HepG2 (cell line): ENCODE measurements around the gene SAMSN1. TPM values are rescaled to one million over a fixed set of nuclear protein-coding genes. Genes with fewer than 3 reads are reported as not detected.

Experiments
- ATAC-seq: fragments of 200-7000 bp; cut with Tn5 transposase; 3 replicates; pipeline ENCODE4 v1.9.1; 2020; ENCODE audit warnings: mild to moderate bottlenecking, moderate library complexity
- BruUV-seq: library from RNA; stranded (reverse); fragments of 400-500 nt; replicated peaks from 2 replicates; lab custom pipeline; 2021; lab: Mats Ljungman, UMichigan
- CTCF ChIA-PET: fragments of 300-600 bp; formaldehyde crosslinking; extraction: SDS; loops from one replicate; lab custom pipeline; 2021; ENCODE audit warnings: low total read pairs, inconsistent platforms, low intra/inter-chr PET ratio; lab: Yijun Ruan, JAX
- POLR2A ChIA-PET: fragments of 350-600 bp; sonication (Branson Sonifier 250); formaldehyde crosslinking; loops from one replicate; lab custom pipeline; 2020; ENCODE audit warnings: antibody characterized with exemption, inconsistent platforms; lab: Yijun Ruan, JAX
- DNase-seq: peaks from one replicate; pipeline ENCODE4 v3.0.0-alpha.2; 2015; ENCODE audit warnings: low spot score
- FAIRE-seq: peaks from 3 replicates; lab custom pipeline; 2011; peaks lifted over from hg19 to GRCh38; lab: Jason Lieb, UNC
- H2AFZ ChIP-seq: one replicate; pipeline ENCODE4 v1.6.1; 2011; ENCODE audit warnings: low read length, inconsistent platforms
- H3K27ac ChIP-seq: fragments of 300-600 bp; 3 replicates; pipeline ENCODE4 v1.8.0; 2011; ENCODE audit warnings: mixed run types, mild to moderate bottlenecking, mixed read lengths, low read length, inconsistent platforms; ENCODE audit not compliant: insufficient read depth; ENCODE audit errors: extremely low read length
- H3K27me3 ChIP-seq, 2 experiments: fragments of 200-600 bp in 1 of 2; 2 replicates in 1 of 2; 3 replicates in 1 of 2; pipeline versions ENCODE4 v1.6.0 to v1.8.0; 2011; ENCODE audit warnings: low read length in 2 of 2, mild to moderate bottlenecking in 2 of 2, moderate library complexity in 2 of 2, inconsistent platforms in 1 of 2; ENCODE audit not compliant: insufficient read depth in 2 of 2, control insufficient read depth in 1 of 2
- H3K36me3 ChIP-seq, 2 experiments: fragments of 200-600 bp in 1 of 2; replicated peaks in 1 of 2; 2 replicates in 1 of 2; 3 replicates in 1 of 2; pipeline versions ENCODE4 v1.5.1 to v1.8.0; 2011; ENCODE audit warnings: low read length in 2 of 2, inconsistent platforms in 1 of 2; ENCODE audit not compliant: insufficient read depth in 2 of 2, control insufficient read depth in 1 of 2
- H3K4me1 ChIP-seq: 2 replicates; pipeline ENCODE4 v1.5.1; 2012; ENCODE audit warnings: low read length, inconsistent platforms; ENCODE audit not compliant: insufficient read depth
- H3K4me2 ChIP-seq: 2 replicates; pipeline ENCODE4 v1.6.0; 2011; ENCODE audit warnings: low read depth, low read length, inconsistent platforms
- H3K4me3 ChIP-seq, 3 experiments: fragments of 200-600 bp in 1 of 3; sonication (generic), shearing (Covaris generic) in 1 of 3; replicated peaks in 1 of 3; 2 replicates each; pipeline ENCODE4 v1.5.1; 2011 to 2016; ENCODE audit warnings: low read length in 3 of 3, inconsistent platforms in 2 of 3, low read depth in 2 of 3, mild to moderate bottlenecking in 2 of 3, control low read depth in 1 of 3, mixed read lengths in 1 of 3; ENCODE audit not compliant: insufficient read depth in 1 of 3
- H3K79me2 ChIP-seq: one replicate; pipeline ENCODE4 v1.6.1; 2011; ENCODE audit warnings: low read length, inconsistent platforms; ENCODE audit not compliant: insufficient read depth
- H3K9ac ChIP-seq: 2 replicates; pipeline ENCODE4 v1.6.0; 2011; ENCODE audit warnings: mild to moderate bottlenecking, low read depth, low read length, inconsistent platforms; ENCODE audit not compliant: insufficient read depth
- H3K9me3 ChIP-seq: 2 replicates; pipeline ENCODE4 v1.5.1; 2012; ENCODE audit warnings: mild to moderate bottlenecking, low read length
- H4K20me1 ChIP-seq: 2 replicates; pipeline ENCODE4 v1.6.0; 2011; ENCODE audit warnings: inconsistent platforms, mild to moderate bottlenecking, low read length, moderate library complexity; ENCODE audit not compliant: insufficient read depth
- ATF5 ChIP-seq: sonication (generic); formaldehyde crosslinking; IDR thresholded peaks from 2 replicates; pipeline ENCODE4 v1.4.0; 2020; ENCODE audit warnings: mild to moderate bottlenecking, low read depth, missing genetic modification reagents
- CENPBD1 ChIP-seq: sonication (generic); formaldehyde crosslinking; IDR thresholded peaks from 2 replicates; pipeline ENCODE4 v1.8.0; 2022; ENCODE audit warnings: missing genetic modification reagents, low read depth, mild to moderate bottlenecking, borderline replicate concordance
- GATA4 ChIP-seq: sonication (generic); IDR thresholded peaks from 2 replicates; pipeline ENCODE4 v1.6.1; 2016; ENCODE audit warnings: antibody characterized with exemption, low read depth, borderline replicate concordance
- GRHL1 ChIP-seq: sonication (generic); formaldehyde crosslinking; conservative IDR thresholded peaks from 2 replicates; pipeline ENCODE4 v1.8.0; 2022; ENCODE audit warnings: missing genetic modification reagents
- HNRNPUL1 ChIP-seq: fragments of 200-400 bp; formaldehyde crosslinking; IDR thresholded peaks from 2 replicates; pipeline ENCODE4 v1.6.1; 2017; ENCODE audit warnings: low read depth, mild to moderate bottlenecking, low read length, moderate library complexity
- MED13 ChIP-seq: sonication (generic); formaldehyde crosslinking; IDR thresholded peaks from 2 replicates; pipeline ENCODE4 v1.5.0; 2020; ENCODE audit warnings: missing genetic modification reagents
- RELA ChIP-seq: sonication (generic); formaldehyde crosslinking; IDR thresholded peaks from 2 replicates; pipeline ENCODE4 v1.4.0; 2020; ENCODE audit warnings: missing genetic modification reagents
- SP4 ChIP-seq: sonication (generic); formaldehyde crosslinking; IDR thresholded peaks from 2 replicates; pipeline ENCODE4 v1.8.1; 2023; ENCODE audit warnings: mild to moderate bottlenecking, missing genetic modification reagents
- TCF12 ChIP-seq, 2 experiments: fragments of 450-650 bp in 1 of 2; sonication (generic) in 1 of 2; formaldehyde crosslinking in 1 of 2; IDR thresholded peaks; 2 replicates each; pipeline versions ENCODE4 v1.6.1 to v1.8.0; 2017 to 2022; ENCODE audit warnings: antibody characterized with exemption in 1 of 2, mild to moderate bottlenecking in 1 of 2, missing genetic modification reagents in 1 of 2, moderate library complexity in 1 of 2
- ZNF629 ChIP-seq: sonication (generic); formaldehyde crosslinking; conservative IDR thresholded peaks from 2 replicates; pipeline ENCODE4 v1.5.0; 2020; ENCODE audit warnings: missing genetic modification reagents
- ZNF746 ChIP-seq: sonication (generic); formaldehyde crosslinking; IDR thresholded peaks from 2 replicates; pipeline ENCODE4 v1.8.0; 2022; ENCODE audit warnings: mild to moderate bottlenecking, missing genetic modification reagents
- ZUFSP ChIP-seq: sonication (generic); formaldehyde crosslinking; IDR thresholded peaks from 2 replicates; pipeline ENCODE4 v1.9.0; 2021; ENCODE audit warnings: missing genetic modification reagents, mild to moderate bottlenecking, borderline replicate concordance
- WGBS: methylation state at CpG from one replicate; pipeline ENCODE4 v1.1.6; 2017; ENCODE audit warnings: low lambda C conversion rate; 5-methylcytosine and 5-hydroxymethylcytosine counted together
- in situ Hi-C: cut with HindIII; loops from 2 replicates; pipeline ENCODE4 v1.10.0; 2017; ENCODE audit warnings: low pct_unique_long_range_greater_than_20kb; ENCODE audit not compliant: extremely low pct_ligation_motif_present
- intact Hi-C: fragments of 100-400 bp; cut with micrococcal nuclease; formaldehyde crosslinking; loops from one replicate; pipeline ENCODE4 v1.10.0; 2022; ENCODE audit not compliant: unreplicated experiment
- polyA plus RNA-seq, 8 experiments: library from polyadenylated mRNA; depleted of rRNA in 3 of 8; stranded (reverse) in 7 of 8; unstranded in 1 of 8; fragments of >200 nt; fragmentation: Illumina TruSeq in 4 of 8; extraction: Trizol in 4 of 8; gene quantifications; 2 replicates each; pipeline versions ENCODE4 v1.2.1 to v1.2.3, GENCODE V29; 2011 to 2016; ENCODE audit warnings: low read depth in 4 of 8, missing spikeins in 1 of 8, mixed read lengths in 1 of 8; ENCODE audit not compliant: insufficient read depth in 1 of 8
- total RNA-seq, 5 experiments: library from RNA; depleted of rRNA; stranded (reverse); fragments of >200 nt; fragmentation: Illumina TruSeq; extraction: Trizol; gene quantifications; 2 replicates each; pipeline ENCODE4 v1.2.3, GENCODE V29; 2016; ENCODE audit warnings: low read depth in 1 of 5
- TF ChIP-seq, protein P1 (sequence below): sonication (generic); formaldehyde crosslinking; IDR thresholded peaks from 2 replicates; pipeline ENCODE4 v1.4.0; 2020; ENCODE audit warnings: mild to moderate bottlenecking, missing genetic modification reagents, borderline replicate concordance

Gene SAMSN1
- total and polyA plus RNA-seq, 2 of the 13 experiments (the other 11 are each of a cell fraction or from before 2014, with no cell fraction given) = 0.09 TPM; not detected in 1

DNA sequence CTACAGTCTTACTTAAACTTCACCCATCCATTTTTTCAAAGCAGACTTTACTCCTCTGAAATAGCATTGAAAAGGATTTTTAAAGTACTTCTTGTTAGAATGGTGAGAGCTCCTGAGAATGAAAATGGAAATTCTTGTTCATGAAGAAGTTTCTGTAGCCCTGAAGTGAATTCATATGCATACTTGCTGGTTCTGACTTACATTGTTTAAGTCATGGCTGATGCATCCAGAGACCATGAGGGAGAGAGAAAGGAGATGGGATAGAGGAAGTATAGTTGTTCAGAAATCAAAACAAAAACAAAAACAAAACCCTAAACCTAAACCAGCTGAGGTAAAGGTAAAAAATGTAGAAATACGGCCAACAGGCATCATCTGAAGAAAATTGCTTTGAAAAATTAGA, 27.1 kb upstream of the SAMSN1 start:
- Histone ChIP-seq H4K20me1 (no peaks in the 10 kb centered on the region), H3K9me3 (no peaks in the 10 kb centered on the region), H3K36me3 (no peaks in the 10 kb centered on the region), H3K79me2 (no peaks in the 10 kb centered on the region), H3K4me3 (no peak overlapping the region), H3K9ac (no peak overlapping the region), H3K4me1 (no peaks in the 10 kb centered on the region), H2AFZ (no peak overlapping the region), H3K4me2 (no peak overlapping the region), H3K27ac (no peak overlapping the region), H3K27me3 (no peaks in the 10 kb centered on the region)
- no peak for DNase-seq
- in situ Hi-C loops (no loop called here), intact Hi-C loops (no loop called here)
- TF ChIP-seq ZNF746 (CRISPR knock-in tag) = no peak
- TF ChIP-seq ZUFSP (CRISPR knock-in tag) = no peak
- no peak for TF ChIP-seq CENPBD1 (CRISPR knock-in tag)
- no peak for TF ChIP-seq GRHL1 (CRISPR knock-in tag)
- no peak for TF ChIP-seq GATA4
- TF ChIP-seq ZNF629 (CRISPR knock-in tag) = no peak
- TF ChIP-seq, protein P1, sequence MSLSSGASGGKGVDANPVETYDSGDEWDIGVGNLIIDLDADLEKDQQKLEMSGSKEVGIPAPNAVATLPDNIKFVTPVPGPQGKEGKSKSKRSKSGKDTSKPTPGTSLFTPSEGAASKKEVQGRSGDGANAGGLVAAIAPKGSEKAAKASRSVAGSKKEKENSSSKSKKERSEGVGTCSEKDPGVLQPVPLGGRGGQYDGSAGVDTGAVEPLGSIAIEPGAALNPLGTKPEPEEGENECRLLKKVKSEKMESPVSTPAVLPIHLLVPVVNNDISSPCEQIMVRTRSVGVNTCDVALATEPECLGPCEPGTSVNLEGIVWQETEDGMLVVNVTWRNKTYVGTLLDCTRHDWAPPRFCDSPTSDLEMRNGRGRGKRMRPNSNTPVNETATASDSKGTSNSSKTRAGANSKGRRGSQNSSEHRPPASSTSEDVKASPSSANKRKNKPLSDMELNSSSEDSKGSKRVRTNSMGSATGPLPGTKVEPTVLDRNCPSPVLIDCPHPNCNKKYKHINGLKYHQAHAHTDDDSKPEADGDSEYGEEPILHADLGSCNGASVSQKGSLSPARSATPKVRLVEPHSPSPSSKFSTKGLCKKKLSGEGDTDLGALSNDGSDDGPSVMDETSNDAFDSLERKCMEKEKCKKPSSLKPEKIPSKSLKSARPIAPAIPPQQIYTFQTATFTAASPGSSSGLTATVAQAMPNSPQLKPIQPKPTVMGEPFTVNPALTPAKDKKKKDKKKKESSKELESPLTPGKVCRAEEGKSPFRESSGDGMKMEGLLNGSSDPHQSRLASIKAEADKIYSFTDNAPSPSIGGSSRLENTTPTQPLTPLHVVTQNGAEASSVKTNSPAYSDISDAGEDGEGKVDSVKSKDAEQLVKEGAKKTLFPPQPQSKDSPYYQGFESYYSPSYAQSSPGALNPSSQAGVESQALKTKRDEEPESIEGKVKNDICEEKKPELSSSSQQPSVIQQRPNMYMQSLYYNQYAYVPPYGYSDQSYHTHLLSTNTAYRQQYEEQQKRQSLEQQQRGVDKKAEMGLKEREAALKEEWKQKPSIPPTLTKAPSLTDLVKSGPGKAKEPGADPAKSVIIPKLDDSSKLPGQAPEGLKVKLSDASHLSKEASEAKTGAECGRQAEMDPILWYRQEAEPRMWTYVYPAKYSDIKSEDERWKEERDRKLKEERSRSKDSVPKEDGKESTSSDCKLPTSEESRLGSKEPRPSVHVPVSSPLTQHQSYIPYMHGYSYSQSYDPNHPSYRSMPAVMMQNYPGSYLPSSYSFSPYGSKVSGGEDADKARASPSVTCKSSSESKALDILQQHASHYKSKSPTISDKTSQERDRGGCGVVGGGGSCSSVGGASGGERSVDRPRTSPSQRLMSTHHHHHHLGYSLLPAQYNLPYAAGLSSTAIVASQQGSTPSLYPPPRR (CRISPR knock-in tag) = no peak
- no peak for TF ChIP-seq HNRNPUL1
- no peak for TF ChIP-seq SP4 (CRISPR knock-in tag)
- no peak for TF ChIP-seq TCF12 (IDR thresholded peaks at IDR 0.05)
- no peak for TF ChIP-seq TCF12 (CRISPR knock-in tag; IDR thresholded peaks at IDR 0.05)
- TF ChIP-seq RELA (CRISPR knock-in tag) = no peak
- TF ChIP-seq ATF5 (CRISPR knock-in tag) = no peak
- TF ChIP-seq MED13 (CRISPR knock-in tag) = no peak
- POLR2A ChIA-PET = no interaction called here
- CTCF ChIA-PET = no interaction called here
- no peak for ATAC-seq
- FAIRE-seq = no peak
- 3% methylated on average over 1 of the region's 1 CpG for WGBS
- no TSS peak for BruUV-seq
